Activated B cell treated with CpG ODN at 0.5 μM for 24 hours (primary cell): ENCODE measurements around the gene PRM1. TPM values are rescaled to one million over a fixed set of nuclear protein-coding genes. Genes with fewer than 3 reads are reported as not detected.

Experiments used
- ATAC-seq: fragments of 200-7000 bp; cut with Tn5 transposase; one replicate; pipeline ENCODE4 v1.10.0; 2021; ENCODE audit warnings: low read depth, mild to moderate bottlenecking, moderate library complexity
- CTCF ChIA-PET: fragments of 350-600 bp; sonication (Branson Sonifier 250); formaldehyde crosslinking; loops from one replicate; lab custom pipeline; 2021; ENCODE audit warnings: antibody characterized with exemption; lab: Charles Lee
- POLR2A ChIA-PET: fragments of 350-600 bp; sonication (Branson Sonifier 250); formaldehyde crosslinking; loops from one replicate; lab custom pipeline; 2021; ENCODE audit warnings: antibody characterized with exemption; lab: Charles Lee
- DNase-seq: peaks from one replicate; pipeline ENCODE4 v3.0.0; 2022
- H3K27ac Mint-ChIP-seq: one replicate; pipeline ENCODE4 v1.8.0; 2020; ENCODE audit warnings: mixed read lengths
- H3K27me3 Mint-ChIP-seq: one replicate; pipeline ENCODE4 v1.8.0; 2021; ENCODE audit warnings: mixed read lengths
- H3K36me3 Mint-ChIP-seq: one replicate; pipeline ENCODE4 v1.8.0; 2021; ENCODE audit warnings: low read depth, mixed read lengths
- H3K4me1 Mint-ChIP-seq: one replicate; pipeline ENCODE4 v1.8.0; 2021; ENCODE audit warnings: mixed read lengths
- H3K4me3 Mint-ChIP-seq: one replicate; pipeline ENCODE4 v1.8.0; 2020; ENCODE audit warnings: mild to moderate bottlenecking, mixed read lengths
- H3K9me3 Mint-ChIP-seq: one replicate; pipeline ENCODE4 v1.8.0; 2020; ENCODE audit warnings: mixed read lengths
- CTCF ChIP-seq: fragments of 200-600 bp; IDR thresholded peaks from one replicate; pipeline ENCODE4 v1.8.0; 2022; ENCODE audit warnings: antibody characterized with exemption, mild to moderate bottlenecking
- intact Hi-C: fragments of 100-400 bp; cut with micrococcal nuclease; formaldehyde crosslinking; loops from one replicate; pipeline ENCODE4 v1.15.1; 2024
- total RNA-seq: library from RNA; stranded (reverse); gene quantifications from 2 replicates; pipeline ENCODE4 v1.2.3, GENCODE V29; 2022

Gene PRM1
- total RNA-seq, 1 donor from 2014 or later, result not detected

DNA sequence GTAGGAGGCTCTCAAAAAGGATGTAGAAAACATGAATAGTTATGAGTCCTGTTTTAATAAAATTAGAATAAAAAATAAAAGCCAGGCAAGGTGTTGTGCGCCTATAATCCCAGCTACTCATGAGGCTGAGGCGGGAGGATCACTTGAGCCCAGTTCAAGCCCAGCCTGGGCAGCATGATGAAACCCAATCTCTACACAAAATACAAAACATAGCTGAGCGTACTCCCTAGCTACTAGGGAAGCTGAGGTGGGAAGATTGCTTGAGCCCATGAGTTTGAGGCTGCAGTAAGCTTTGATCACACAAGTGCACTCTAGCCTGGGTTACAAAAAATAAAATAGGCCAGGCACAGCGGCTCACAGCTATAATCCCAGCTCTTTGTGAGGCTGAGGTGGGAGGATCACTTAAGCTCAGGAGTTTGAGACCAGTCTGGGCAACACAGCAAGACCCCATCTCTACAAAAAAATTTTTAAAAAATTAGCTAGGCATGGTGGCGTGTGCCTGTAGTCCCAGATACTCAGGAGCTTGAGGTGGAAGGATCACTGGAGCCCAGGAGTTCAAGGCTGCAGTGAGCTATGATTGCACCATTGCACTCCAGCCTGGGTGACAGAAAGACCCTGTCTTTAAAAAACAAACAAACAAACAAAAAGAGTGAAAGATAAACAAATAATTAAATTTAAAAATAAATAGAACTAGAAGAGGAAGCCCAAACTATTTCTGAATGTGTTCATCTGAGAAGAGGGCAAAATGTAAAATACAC is 17.2 kb upstream of the PRM1 start:
- ChIA-PET CTCF (interaction anchor here (1.1 to 4.3 kb wide), 17 partner anchors 11 to 345 kb away, joined by 3 to 94 read pairs (median 7); partner anchors contain the start of genes PRM2 and SOCS1), POLR2A (interaction anchor here (1.0 to 5.7 kb wide), 25 partner anchors 12 to 333 kb away, joined by 3 to 197 read pairs (median 8); partner anchors contain the start of gene SOCS1)
- peak overlapping the region; percentile 73 for H3K4me3 Mint-ChIP-seq
- peaks cover 67% of the 10 kb centered on the region for H3K4me1 Mint-ChIP-seq
- H3K27me3 Mint-ChIP-seq, result no peaks in the 10 kb centered on the region
- H3K9me3 Mint-ChIP-seq, result no peaks in the 10 kb centered on the region
- intact Hi-C loops, result loop anchor here (5.0 kb wide), 1 partner anchor 221 kb away; no protein-coding TSS in a partner anchor
- peak overlapping the region; percentile 85 for H3K27ac Mint-ChIP-seq
- DNase-seq (no peak), ATAC-seq (no peak)
- no peaks in the 10 kb centered on the region for H3K36me3 Mint-ChIP-seq
- TF ChIP-seq CTCF, result no peak

DNA sequence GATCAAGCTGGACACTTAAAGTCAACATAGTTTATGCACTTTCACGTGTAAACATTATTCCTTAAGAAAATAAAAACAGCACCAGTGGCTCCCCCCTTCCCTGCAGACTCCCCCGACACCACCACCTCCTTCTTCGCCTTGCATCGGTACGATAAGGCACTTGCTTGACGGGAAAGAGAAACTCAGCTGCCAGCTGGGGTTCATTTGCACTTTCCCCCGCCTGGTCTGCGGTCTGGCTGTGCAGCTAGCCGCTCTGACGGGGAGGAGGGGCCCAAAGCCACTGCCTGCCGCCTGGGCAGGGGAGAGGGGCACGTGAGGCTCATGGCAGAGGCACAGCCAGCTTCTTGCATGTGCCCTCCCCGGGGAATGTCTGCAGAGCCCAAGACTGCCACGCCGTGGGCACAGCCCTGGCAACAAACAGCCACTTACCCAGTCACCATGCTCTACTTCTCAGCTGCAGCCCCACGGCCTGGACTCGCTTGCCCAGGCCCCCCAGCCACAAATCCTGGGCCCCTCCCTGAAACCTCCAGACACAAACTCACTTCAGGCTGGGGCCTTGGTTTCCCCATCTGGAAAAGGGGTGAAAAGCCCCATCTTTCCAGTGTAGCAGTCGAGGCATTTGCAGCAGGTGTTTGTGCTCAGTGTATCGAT is 16.5 kb upstream of the PRM1 start:
- intact Hi-C loops, result loop anchor here (1.0 to 5.0 kb wide), 9 partner anchors 11 to 332 kb away; partner anchors contain the start of genes RMI2 and SOCS1
- TF ChIP-seq CTCF, result no peak
- CTCF ChIA-PET, result interaction anchor here (0.6 to 4.3 kb wide), 21 partner anchors 9 to 344 kb away, joined by 3 to 94 read pairs (median 6); partner anchors contain the start of genes PRM2 and SOCS1

DNA sequence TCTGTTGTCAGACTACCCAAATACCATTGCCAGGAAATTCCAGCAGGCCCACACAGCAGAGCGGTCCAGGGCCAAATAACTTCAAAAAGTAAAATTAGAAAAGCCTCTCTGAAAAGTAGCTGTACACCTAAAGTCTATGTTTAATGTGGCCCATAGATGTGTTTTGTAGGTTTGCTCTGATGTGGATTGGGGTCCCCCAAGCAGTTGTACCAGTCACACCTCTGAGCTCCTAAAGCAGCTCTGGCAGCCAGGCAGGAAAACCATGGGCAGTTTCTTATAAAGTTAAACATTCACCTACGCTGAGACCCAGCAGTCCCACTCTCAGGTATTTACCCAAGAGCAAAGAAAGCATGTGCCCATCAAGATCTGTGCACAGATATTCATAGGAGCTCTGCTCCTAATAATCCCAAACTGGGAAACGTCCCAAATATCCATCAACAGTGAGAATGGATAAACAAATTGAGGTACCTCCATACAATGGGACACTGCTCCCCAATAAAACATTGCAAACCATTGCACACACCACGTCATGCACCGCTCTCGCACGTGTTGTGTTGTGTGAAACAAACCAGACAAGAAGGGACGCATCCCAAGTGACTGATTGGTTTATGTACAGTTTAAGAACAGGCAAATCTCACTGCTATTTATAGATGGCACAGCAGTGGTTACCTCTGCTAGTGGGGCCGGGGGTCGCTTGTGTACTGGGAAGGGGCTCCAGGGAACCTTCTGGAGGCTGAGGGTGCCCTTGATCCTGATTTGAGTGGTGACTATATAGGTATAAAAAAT is 15.8 kb upstream of the PRM1 start:
- Mint-ChIP-seq H3K27ac (peak overlapping the region; percentile 85), H3K4me1 (peaks cover 72% of the 10 kb centered on the region), H3K36me3 (no peaks in the 10 kb centered on the region), H3K9me3 (no peaks in the 10 kb centered on the region), H3K27me3 (no peaks in the 10 kb centered on the region), H3K4me3 (peak overlapping the region; percentile 73)
- POLR2A ChIA-PET, result interaction anchor here (0.5 to 5.7 kb wide), 29 partner anchors 10 to 332 kb away, joined by 3 to 197 read pairs (median 7); partner anchors contain the start of gene SOCS1
- intact Hi-C loops, result loop anchor here (1.0 to 5.0 kb wide), 9 partner anchors 11 to 332 kb away; partner anchors contain the start of genes RMI2 and SOCS1
- CTCF ChIA-PET, result interaction anchor here (0.6 to 4.3 kb wide), 18 partner anchors 8 to 332 kb away, joined by 3 to 94 read pairs (median 6); partner anchors contain the start of genes PRM2 and SOCS1
- no peak for ATAC-seq
- no peak for DNase-seq
- TF ChIP-seq CTCF, result no peak

More for the DNA sequence above, 16.5 kb upstream of the PRM1 start:
- Mint-ChIP-seq H3K27me3 (no peaks in the 10 kb centered on the region), H3K9me3 (no peaks in the 10 kb centered on the region), H3K4me3 (peak overlapping the region; percentile 73), H3K36me3 (no peaks in the 10 kb centered on the region), H3K4me1 (peaks cover 72% of the 10 kb centered on the region), H3K27ac (peak overlapping the region; percentile 85)
- POLR2A ChIA-PET, result interaction anchor here (0.5 to 5.7 kb wide), 29 partner anchors 11 to 333 kb away, joined by 3 to 197 read pairs (median 7); partner anchors contain the start of gene SOCS1
- peak; percentile 85 for DNase-seq
- ATAC-seq, result peak; percentile 97

DNA sequence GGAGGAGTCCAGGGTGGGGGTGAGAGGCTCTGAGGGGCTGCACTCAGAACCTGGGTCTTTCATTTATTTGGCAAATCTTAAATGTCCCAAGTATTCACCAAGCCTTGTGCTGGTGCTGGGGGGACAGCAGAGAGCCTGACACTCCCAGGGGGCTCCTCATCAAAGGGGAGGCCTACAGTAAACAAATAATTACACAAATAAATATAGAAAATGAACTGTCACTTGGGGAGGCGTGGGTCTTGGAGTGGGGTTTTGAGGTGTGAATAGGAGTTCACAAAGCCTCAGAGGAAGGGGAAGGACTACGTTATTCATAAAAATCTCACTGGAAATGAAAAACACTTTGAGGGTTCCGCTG is 15.2 kb upstream of the PRM1 start:
- Mint-ChIP-seq H3K9me3 (no peaks in the 10 kb centered on the region), H3K4me3 (peak overlapping the region; percentile 57)
- POLR2A ChIA-PET, result interaction anchor here (0.8 to 5.7 kb wide), 6 partner anchors 14 to 57 kb away, joined by 3 to 197 read pairs (median 76); partner anchors contain the start of gene SOCS1

More for the DNA sequence above, 15.2 kb upstream of the PRM1 start:
- Mint-ChIP-seq H3K36me3 (no peaks in the 10 kb centered on the region), H3K4me1 (peaks cover 70% of the 10 kb centered on the region), H3K27ac (no peak overlapping the region), H3K27me3 (no peaks in the 10 kb centered on the region)
- CTCF ChIA-PET, result interaction anchor here (2.0 to 4.3 kb wide), 4 partner anchors 13 to 325 kb away, joined by 7 to 94 read pairs (median 26); partner anchors contain the start of gene SOCS1
- TF ChIP-seq CTCF, result no peak
- ATAC-seq (no peak), DNase-seq (no peak)
- intact Hi-C loops, result loop anchor here (2.0 to 5.0 kb wide), 2 partner anchors 18 to 219 kb away; no protein-coding TSS in a partner anchor
